SJSA1 (cell line): ENCODE results near the gene SPINK1. TPM values are rescaled to one million over a fixed set of nuclear protein-coding genes. Genes with fewer than 3 reads are reported as not detected.
"Not testable (repeated sequence)": the region's sequence is repeated elsewhere in the genome, so short reads cannot be mapped to it uniquely, and the experiment has no call there.

Experiments
- DNase-seq, 2 experiments: peaks; one replicate each; pipeline ENCODE4 v3.0.0-alpha.2; 2015 to 2020; ENCODE audit warnings: low spot score in 2 of 2, low read depth in 1 of 2
- H3K27ac ChIP-seq: fragments of 250-450 bp; sonication (Bioruptor Pico); 2 replicates; pipeline ENCODE4 v1.5.1; 2020; ENCODE audit warnings: mild to moderate bottlenecking, moderate library complexity
- H3K27me3 ChIP-seq: fragments of 250-450 bp; sonication (Bioruptor Pico); replicated peaks from 2 replicates; pipeline ENCODE4 v1.5.1; 2020; ENCODE audit warnings: mild to moderate bottlenecking, moderate library complexity
- H3K36me3 ChIP-seq: fragments of 250-450 bp; sonication (Bioruptor Pico); 2 replicates; pipeline ENCODE4 v1.5.1; 2020; ENCODE audit warnings: mild to moderate bottlenecking
- H3K4me1 ChIP-seq: fragments of 250-450 bp; sonication (Bioruptor Pico); replicated peaks from 2 replicates; pipeline ENCODE4 v1.6.1; 2021; ENCODE audit warnings: mild to moderate bottlenecking
- H3K4me3 ChIP-seq: fragments of 250-450 bp; sonication (Bioruptor Pico); 2 replicates; pipeline ENCODE4 v1.5.1; 2020; ENCODE audit warnings: mild to moderate bottlenecking
- H3K9me3 ChIP-seq: fragments of 250-450 bp; sonication (Bioruptor Pico); replicated peaks from 2 replicates; pipeline ENCODE4 v1.5.1; 2020; ENCODE audit warnings: mild to moderate bottlenecking
- total RNA-seq: library from RNA; depleted of rRNA; stranded (reverse); fragments of >200 nt; shearing (Covaris generic); gene quantifications from 2 replicates; pipeline ENCODE4 v1.2.3, GENCODE V29; 2014

SPINK1 gene
- total RNA-seq, 1 experiment from 2014 or later: not detected

GRCh38 chr5:147809830-147810666 is 21.4 kb downstream of the SPINK1 start:
- Histone ChIP-seq H3K36me3 (no peaks in the 10 kb centered on the region), H3K4me3 (no peak overlapping the region), H3K9me3 (no peaks in the 10 kb centered on the region), H3K27me3 (no peaks in the 10 kb centered on the region), H3K4me1 (peaks cover 5% of the 10 kb centered on the region), H3K27ac (no peak overlapping the region)
- peak in 1 of 2 experiments; percentile 40 for DNase-seq

- Histone ChIP-seq H3K27me3 (peaks cover 5% of the 10 kb centered on the region; the same call in 1 of the 2 replicates), H3K27ac (no peak overlapping the region)
- DNase-seq: no peak
Measured at GRCh38 chr5:147805030-147805454, 26.4 kb downstream of the SPINK1 start.

GRCh38 chr5:147804334-147804733 is 27.1 kb downstream of the SPINK1 start:
- H3K27me3 ChIP-seq: peaks cover 5% of the 10 kb centered on the region; the same call in 1 of the 2 replicates
- DNase-seq: no peak
- no peak overlapping the region for H3K4me3 ChIP-seq
- no peak overlapping the region for H3K27ac ChIP-seq
- no peaks in the 10 kb centered on the region for H3K4me1 ChIP-seq
- no peaks in the 10 kb centered on the region for H3K9me3 ChIP-seq
- H3K36me3 ChIP-seq: no peaks in the 10 kb centered on the region

More at GRCh38 chr5:147805030-147805454, 26.4 kb downstream of the SPINK1 start:
- H3K9me3 ChIP-seq: no peaks in the 10 kb centered on the region
- no peaks in the 10 kb centered on the region for H3K36me3 ChIP-seq
- H3K4me1 ChIP-seq: peaks cover 5% of the 10 kb centered on the region
- H3K4me3 ChIP-seq: no peak overlapping the region

GRCh38 chr5:147803926-147804325 is 27.5 kb downstream of the SPINK1 start:
- H3K4me3 ChIP-seq: no peak overlapping the region

GRCh38 chr5:147803161-147803560 is 28.3 kb downstream of the SPINK1 start:
- H3K9me3 ChIP-seq, H3K4me1 ChIP-seq, H3K27me3 ChIP-seq, H3K4me3 ChIP-seq, H3K27ac ChIP-seq, H3K36me3 ChIP-seq, DNase-seq: not testable (repeated sequence)

More at GRCh38 chr5:147803926-147804325, 27.5 kb downstream of the SPINK1 start:
- no peaks in the 10 kb centered on the region for H3K36me3 ChIP-seq
- no peaks in the 10 kb centered on the region for H3K9me3 ChIP-seq
- peaks cover 5% of the 10 kb centered on the region; the same call in 1 of the 2 replicates for H3K27me3 ChIP-seq
- no peak overlapping the region for H3K27ac ChIP-seq
- no peaks in the 10 kb centered on the region for H3K4me1 ChIP-seq
- DNase-seq: no peak

GRCh38 chr5:147801461-147801860 is 30.0 kb downstream of the SPINK1 start:
- no peak for DNase-seq
- no peaks in the 10 kb centered on the region for H3K4me1 ChIP-seq
- H3K27me3 ChIP-seq: peaks cover 5% of the 10 kb centered on the region; the same call in 1 of the 2 replicates
- no peak overlapping the region for H3K4me3 ChIP-seq
- H3K27ac ChIP-seq: no peak overlapping the region
- no peaks in the 10 kb centered on the region for H3K36me3 ChIP-seq
- no peaks in the 10 kb centered on the region for H3K9me3 ChIP-seq

GRCh38 chr5:147800491-147800890 is 31.0 kb downstream of the SPINK1 start:
- no peak overlapping the region for H3K4me3 ChIP-seq
- no peak for DNase-seq
- H3K36me3 ChIP-seq: no peaks in the 10 kb centered on the region
- no peaks in the 10 kb centered on the region for H3K9me3 ChIP-seq
- no peaks in the 10 kb centered on the region for H3K4me1 ChIP-seq
- peaks cover 5% of the 10 kb centered on the region; the same call in 1 of the 2 replicates for H3K27me3 ChIP-seq
- H3K27ac ChIP-seq: no peak overlapping the region

GRCh38 chr5:147796556-147797308 is 34.7 kb downstream of the SPINK1 start:
- no peak for DNase-seq
- Histone ChIP-seq H3K9me3 (no peaks in the 10 kb centered on the region), H3K4me3 (no peak overlapping the region), H3K27ac (no peak overlapping the region), H3K4me1 (no peaks in the 10 kb centered on the region), H3K36me3 (no peaks in the 10 kb centered on the region), H3K27me3 (peaks cover 2% of the 10 kb centered on the region; the same call in 1 of the 2 replicates)

GRCh38 chr5:147791181-147791580 is 40.3 kb downstream of the SPINK1 start:
- Histone ChIP-seq H3K27me3 (no peaks in the 10 kb centered on the region), H3K4me1 (no peaks in the 10 kb centered on the region), H3K9me3 (no peaks in the 10 kb centered on the region), H3K36me3 (no peaks in the 10 kb centered on the region), H3K27ac (no peak overlapping the region), H3K4me3 (no peak overlapping the region)
- DNase-seq: no peak

GRCh38 chr5:147789820-147790219 is 41.7 kb downstream of the SPINK1 start:
- Histone ChIP-seq H3K27me3 (no peaks in the 10 kb centered on the region), H3K4me1 (no peaks in the 10 kb centered on the region), H3K9me3 (no peaks in the 10 kb centered on the region), H3K36me3 (no peaks in the 10 kb centered on the region), H3K27ac (no peak overlapping the region), H3K4me3 (no peak overlapping the region)
- DNase-seq: no peak

GRCh38 chr5:147788023-147788422 is 43.4 kb downstream of the SPINK1 start:
- no peak for DNase-seq
- H3K4me1 ChIP-seq: no peaks in the 10 kb centered on the region
- no peak overlapping the region for H3K27ac ChIP-seq
- H3K36me3 ChIP-seq: no peaks in the 10 kb centered on the region
- no peaks in the 10 kb centered on the region for H3K9me3 ChIP-seq
- H3K4me3 ChIP-seq: no peak overlapping the region
- H3K27me3 ChIP-seq: no peaks in the 10 kb centered on the region

GRCh38 chr5:147786142-147786541 is 45.3 kb downstream of the SPINK1 start:
- Histone ChIP-seq H3K9me3 (no peaks in the 10 kb centered on the region), H3K27ac (no peak overlapping the region), H3K4me1 (no peaks in the 10 kb centered on the region), H3K36me3 (no peaks in the 10 kb centered on the region), H3K4me3 (no peak overlapping the region), H3K27me3 (peaks cover 10% of the 10 kb centered on the region; the same call in 1 of the 2 replicates)
- DNase-seq: no peak

- Histone ChIP-seq H3K4me3 (no peak overlapping the region), H3K9me3 (no peaks in the 10 kb centered on the region), H3K4me1 (no peaks in the 10 kb centered on the region), H3K27ac (no peak overlapping the region), H3K27me3 (peaks cover 14% of the 10 kb centered on the region; the same call in 1 of the 2 replicates), H3K36me3 (no peaks in the 10 kb centered on the region)
- DNase-seq: no peak
Measured at GRCh38 chr5:147784146-147784987, 47.1 kb downstream of the SPINK1 start.
